ENCODE data around the gene EDC4.
A peak's percentile ranks its signal among the peaks of the same experiment; 100 is the strongest.

The EDC4 gene

GRCh38 chr16:67878232-67878631 is 5.4 kb downstream of the EDC4 start:
- DNase-seq (ENCODE audit: low read depth in 2 of 2): no peak

GRCh38 chr16:67878846-67879245 is 6.0 kb downstream of the EDC4 start:
- DNase-seq (ENCODE audit: low read depth in 2 of 2): no peak

GRCh38 chr16:67879462-67879861 is 6.6 kb downstream of the EDC4 start:
- DNase-seq (ENCODE audit: low read depth in 2 of 2): no peak

DNA sequence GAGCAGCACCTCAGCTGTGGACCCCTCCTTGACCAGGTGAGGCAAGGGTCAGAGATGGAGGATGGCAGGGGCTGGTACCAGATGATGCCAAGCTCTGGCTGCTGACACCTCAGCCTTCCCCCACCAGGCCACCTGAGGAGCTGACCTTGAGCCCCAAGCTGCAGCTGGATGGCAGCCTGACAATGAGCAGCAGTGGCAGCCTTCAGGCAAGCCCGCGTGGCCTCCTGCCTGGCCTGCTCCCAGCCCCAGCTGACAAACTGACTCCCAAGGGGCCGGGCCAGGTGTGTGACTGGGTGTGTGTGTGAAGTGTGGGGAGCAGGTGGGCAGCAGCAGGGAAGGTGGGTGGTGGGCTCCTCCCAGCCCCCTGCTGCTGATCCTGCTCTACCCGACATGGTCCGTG is 7.1 kb downstream of the EDC4 start:
- DNase-seq (ENCODE audit: low read depth in 2 of 2): no peak

- no peak for DNase-seq (ENCODE audit: low read depth in 2 of 2)
These were observed 7.7 kb downstream of the EDC4 start for GRCh38 chr16:67880584-67880983.

DNA sequence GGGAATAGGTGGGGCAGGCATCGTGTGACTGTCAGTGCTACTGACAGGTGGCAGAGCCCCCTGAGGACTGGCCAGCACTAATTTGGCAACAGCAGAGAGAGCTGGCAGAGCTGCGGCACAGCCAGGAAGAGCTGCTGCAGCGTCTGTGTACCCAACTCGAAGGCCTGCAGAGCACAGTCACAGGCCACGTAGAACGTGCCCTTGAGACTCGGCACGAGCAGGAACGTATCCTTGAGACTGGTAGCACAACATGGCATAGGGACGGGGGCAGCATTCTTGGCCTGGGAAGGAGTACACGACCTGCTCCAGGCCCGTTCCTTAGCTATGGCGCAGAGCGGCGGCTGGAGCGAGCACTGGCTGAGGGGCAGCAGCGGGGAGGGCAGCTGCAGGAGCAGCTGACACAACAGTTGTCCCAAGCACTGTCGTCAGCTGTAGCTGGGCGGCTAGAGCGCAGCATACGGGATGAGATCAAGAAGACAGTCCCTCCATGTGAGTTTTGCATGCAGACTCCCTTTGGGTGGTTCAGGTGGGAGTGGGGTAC is 8.8 kb downstream of the EDC4 start:
- DNase-seq (ENCODE audit: low read depth in 2 of 2): no peak

DNA sequence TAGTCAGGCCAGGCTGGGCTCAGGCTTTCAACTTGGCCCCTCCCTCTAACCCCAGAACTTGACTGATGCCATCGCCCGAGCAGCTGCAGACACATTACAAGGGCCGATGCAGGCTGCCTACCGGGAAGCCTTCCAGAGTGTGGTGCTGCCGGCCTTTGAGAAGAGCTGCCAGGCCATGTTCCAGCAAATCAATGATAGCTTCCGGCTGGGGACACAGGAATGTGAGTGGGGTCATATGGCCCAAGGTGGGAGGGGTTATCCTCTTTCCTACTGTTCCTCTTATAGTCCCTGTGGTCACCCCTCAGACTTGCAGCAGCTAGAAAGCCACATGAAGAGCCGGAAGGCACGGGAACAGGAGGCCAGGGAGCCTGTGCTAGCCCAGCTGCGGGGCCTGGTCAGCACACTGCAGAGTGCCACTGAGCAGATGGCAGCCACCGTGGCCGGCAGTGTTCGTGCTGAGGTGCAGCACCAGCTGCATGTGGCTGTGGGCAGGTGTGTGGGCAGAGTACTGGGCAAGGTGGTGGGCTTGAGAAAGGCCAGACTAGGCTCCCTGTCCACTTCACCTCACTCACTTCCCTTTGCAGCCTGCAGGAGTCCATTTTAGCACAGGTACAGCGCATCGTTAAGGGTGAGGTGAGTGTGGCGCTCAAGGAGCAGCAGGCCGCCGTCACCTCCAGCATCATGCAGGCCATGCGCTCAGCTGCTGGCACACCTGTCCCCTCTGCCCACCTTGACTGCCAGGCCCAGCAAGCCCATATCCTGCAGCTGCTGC is 9.7 kb downstream of the EDC4 start:
- no peak for DNase-seq (ENCODE audit: low read depth in 2 of 2)

- DNase-seq (ENCODE audit: low read depth in 2 of 2): no peak
These were observed 10.5 kb downstream of the EDC4 start for GRCh38 chr16:67883146-67883871.

DNA sequence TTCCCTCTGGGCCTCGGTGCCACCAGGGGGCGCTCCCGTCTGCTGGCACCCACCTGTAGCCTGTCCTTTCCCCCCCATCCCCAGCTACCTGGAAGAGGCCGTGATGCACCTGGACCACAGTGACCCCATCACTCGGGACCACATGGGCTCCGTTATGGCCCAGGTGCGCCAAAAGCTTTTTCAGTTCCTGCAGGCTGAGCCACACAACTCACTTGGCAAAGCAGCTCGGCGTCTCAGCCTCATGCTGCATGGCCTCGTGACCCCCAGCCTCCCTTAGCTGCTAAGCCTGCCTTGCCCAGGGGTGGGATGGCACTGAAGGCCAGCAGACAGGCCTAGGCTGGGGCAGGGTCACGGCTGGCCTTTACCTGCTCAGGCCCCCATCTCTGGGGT is 11.0 kb downstream of the EDC4 start:
- peak; percentile 56 to 63 for DNase-seq (ENCODE audit: low read depth in 2 of 2)

DNA sequence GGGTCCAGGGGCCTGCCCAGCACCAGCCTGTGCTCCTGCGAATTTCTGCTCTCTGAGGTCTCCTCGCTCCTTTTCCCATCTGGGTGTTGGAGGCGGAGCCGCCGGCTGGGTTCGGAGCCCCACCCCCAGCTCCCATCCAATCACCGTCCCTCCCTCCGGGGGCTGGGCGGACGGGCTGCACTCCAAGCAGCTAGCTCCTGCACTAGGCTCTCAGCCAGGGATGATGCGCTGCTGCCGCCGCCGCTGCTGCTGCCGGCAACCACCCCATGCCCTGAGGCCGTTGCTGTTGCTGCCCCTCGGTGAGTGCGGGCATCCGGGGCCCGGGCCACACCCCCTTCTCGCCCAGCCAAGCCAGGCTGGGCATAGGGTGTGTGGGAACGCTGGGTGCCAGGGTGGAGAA is 11.8 kb downstream of the EDC4 start, which contains the start of gene NRN1L:
Gene NRN1L, plus strand, starts transcription at position 202 of the 400 bp plus-strand sequence. Its CDS starts 19 bp downstream, at position 221.
- no peak for DNase-seq (ENCODE audit: low read depth in 2 of 2)

- DNase-seq (ENCODE audit: low read depth in 2 of 2): no peak
These were observed 12.7 kb downstream of the EDC4 start for GRCh38 chr16:67885545-67885944.

DNA sequence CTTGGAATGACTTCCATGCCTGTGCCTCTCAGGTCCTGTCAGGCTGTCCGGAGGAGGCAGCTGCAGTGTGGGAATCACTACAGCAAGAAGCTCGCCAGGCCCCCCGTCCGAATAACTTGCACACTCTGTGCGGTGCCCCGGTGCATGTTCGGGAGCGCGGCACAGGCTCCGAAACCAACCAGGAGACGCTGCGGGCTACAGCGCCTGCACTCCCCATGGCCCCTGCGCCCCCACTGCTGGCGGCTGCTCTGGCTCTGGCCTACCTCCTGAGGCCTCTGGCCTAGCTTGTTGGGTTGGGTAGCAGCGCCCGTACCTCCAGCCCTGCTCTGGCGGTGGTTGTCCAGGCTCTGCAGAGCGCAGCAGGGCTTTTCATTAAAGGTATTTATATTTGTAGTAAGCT is 13.1 kb downstream of the EDC4 start:
- DNase-seq (ENCODE audit: low read depth in 2 of 2): no peak

DNA sequence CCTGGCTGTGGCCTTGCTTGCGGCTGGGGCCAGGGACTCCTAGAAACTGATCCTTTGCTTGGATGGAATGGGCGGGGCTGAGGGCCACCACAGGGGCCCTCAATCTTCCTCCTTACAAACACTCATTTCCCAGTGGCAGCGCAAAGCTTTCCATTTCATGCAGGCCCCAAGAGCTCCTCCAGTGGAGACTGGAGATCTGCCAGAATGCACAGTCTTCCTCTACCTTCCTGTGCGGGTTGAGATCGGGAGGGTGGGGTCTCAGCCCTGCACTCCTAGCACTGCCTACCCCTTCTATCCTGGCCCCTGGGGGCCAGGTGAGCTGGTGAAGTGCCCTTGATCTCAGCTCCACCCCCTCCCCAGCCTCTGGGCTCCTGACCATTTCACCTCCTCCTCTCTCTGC is 13.5 kb downstream of the EDC4 start:
- no peak for DNase-seq (ENCODE audit: low read depth in 2 of 2)

GRCh38 chr16:67888331-67888730 is 15.5 kb downstream of the EDC4 start:
- no peak for DNase-seq (ENCODE audit: low read depth in 2 of 2)

DNA sequence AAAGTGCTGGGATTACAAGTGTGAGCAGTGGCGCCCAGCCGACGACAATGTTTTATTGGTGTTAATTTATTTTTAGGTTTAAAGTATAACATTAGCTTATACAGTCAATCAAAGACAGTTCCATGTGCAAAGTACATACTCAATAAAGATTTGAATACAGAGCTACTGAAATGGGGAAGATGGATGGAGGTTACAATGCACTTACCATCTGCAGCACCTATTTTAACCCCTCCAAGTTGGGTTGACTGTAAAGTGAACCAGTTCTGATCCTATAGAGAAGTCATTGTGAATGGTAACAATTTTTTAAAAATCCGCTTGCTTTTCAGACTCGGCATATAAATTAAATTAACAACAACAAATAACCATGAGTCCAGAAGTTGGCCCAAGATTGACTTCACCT is 19.5 kb downstream of the EDC4 start:
- DNase-seq (ENCODE audit: low read depth in 2 of 2): no peak

GRCh38 chr16:67892899-67893742 is 20.3 kb downstream of the EDC4 start, which contains the start of gene PSKH1:
Gene PSKH1 (plus strand): TSS chr16:67893254. CDS start chr16:67908750, 15,496 bp downstream.
- peak; percentile 90 to 95 for DNase-seq (ENCODE audit: low read depth in 2 of 2)

GRCh38 chr16:67893743-67894399 is 21.0 kb downstream of the EDC4 start:
- DNase-seq (ENCODE audit: low read depth in 2 of 2): no peak

DNA sequence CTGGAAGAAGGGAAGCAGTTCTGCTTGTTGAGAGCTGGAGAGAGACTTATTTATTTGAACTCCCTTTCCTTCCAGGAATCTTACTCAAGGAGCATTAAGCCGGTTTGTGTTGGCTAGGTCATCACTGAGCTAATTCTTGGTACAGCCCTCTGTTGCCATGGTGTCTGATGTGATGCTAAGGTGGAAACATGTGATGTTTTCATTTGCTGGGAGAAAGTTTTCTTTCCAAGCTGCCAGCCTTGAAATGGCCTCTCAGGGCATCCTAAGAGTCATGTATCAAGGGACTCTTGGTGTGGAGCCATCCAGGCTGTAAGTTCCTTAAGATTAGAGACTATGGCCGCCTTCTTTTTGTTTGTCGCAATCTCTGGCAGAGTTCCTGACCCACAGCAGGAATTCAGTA is 24.4 kb downstream of the EDC4 start:
- DNase-seq (ENCODE audit: low read depth in 2 of 2): no peak

DNA sequence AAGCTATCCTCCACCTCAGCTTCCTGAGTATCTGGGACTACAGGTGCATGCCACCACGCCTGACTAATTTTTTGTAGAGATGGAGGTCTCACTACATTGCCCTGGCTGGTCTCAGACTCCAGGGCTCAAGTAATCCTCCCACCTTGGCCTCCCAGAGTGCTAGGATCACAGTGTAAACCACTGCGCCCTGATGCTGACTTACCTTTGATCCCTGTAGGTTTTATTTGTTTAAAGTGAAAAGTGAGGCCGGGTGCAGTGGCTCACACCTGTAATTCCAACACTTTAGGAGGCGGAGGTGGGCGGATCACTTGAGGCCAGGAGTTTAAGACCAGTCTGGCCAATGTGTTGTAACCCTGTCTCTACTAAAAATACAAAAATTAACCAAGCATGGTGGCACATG is 28.9 kb downstream of the EDC4 start:
- no peak for DNase-seq (ENCODE audit: low read depth in 2 of 2)

DNA sequence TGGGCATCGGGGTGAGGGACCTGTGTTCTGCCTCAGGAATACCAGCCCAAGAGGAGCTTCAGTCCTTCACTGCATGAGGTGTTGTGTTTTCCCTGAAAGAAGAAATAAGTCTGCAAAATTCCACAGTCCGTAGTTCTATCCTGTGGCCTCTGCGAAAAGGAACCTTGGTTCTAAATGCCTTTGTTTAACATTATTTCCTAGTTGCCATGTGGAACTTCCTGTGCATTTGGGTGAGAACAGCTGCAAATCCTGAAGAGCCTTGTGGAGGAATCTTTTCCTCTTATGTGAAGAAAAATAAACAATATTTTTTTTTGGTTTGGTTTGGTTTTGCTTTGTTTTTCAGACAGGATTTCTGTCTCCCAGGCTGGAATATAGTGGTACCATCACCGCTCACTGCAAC is 30.0 kb downstream of the EDC4 start:
- DNase-seq (ENCODE audit: low read depth in 2 of 2): no peak

DNA sequence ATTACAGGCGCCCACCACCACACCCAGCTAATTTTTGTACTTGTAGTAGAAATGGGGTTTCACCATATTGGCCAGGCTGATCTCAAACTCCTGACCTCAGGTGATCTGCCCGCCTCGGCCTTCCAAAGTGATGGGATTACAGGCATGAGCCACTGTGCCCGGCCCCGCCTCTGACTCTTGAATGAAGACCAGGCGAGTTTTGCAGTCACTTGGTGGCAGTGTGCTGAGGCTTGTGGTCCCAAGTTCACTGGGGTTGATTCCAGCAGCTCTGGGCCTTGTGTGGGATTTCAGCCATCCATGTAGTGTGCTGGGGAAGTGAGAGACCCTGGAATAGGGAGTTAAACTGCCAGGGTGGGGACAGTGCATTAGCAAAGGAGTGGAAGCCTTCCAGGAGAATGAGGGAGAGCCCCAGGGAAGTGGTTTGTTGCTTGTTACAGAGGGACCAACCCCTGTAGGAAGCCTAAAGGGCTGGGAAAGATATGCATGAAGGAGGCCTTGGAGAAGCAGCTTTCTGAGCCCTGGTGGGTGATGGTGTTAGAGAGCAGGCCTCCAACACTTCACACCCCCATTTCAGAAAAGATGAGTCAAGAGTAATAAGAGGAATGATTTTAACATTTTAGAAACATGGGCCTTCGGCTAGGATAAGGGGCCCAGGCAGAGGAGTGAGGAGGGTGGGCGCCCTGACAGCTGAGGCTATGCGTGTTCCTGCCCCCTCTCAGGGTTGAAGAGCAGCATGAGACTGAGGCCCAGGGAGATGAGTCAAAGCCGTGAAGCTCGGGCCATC is 34.7 kb downstream of the EDC4 start:
- DNase-seq (ENCODE audit: low read depth in 2 of 2): no peak
